GM18526 (cell line): ENCODE data around the gene CHCHD6.

Experiments
- POLR2A ChIP-seq: IDR thresholded peaks from 3 replicates; pipeline ENCODE4 v1.6.1; 2011; ENCODE audit not compliant: insufficient read length; ENCODE audit errors: extremely low read depth

Gene CHCHD6

GRCh38 chr3:126980266-126980811, 276.3 kb downstream of the CHCHD6 start:
- TF ChIP-seq POLR2A, result no peak

DNA sequence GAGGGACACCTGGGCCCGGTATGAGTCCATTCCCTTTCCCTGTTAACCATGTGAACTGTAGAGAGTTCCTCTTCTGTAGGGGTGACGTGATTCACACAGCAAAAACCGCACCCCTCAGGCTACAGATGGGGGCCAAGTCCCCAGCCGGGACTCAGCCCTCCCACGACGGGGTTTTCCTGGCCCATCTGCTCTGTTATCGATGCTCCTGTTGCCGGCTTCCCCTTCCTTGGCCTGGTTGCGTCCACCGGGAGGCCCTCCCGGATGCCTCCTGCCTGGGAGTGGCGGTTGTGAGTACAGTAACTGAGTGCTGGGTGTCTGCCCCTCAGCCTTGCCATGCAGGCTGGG, 278.1 kb downstream of the CHCHD6 start:
- TF ChIP-seq POLR2A, result no peak

GRCh38 chr3:126982471-126983175, 278.6 kb downstream of the CHCHD6 start, which contains the start of gene PLXNA1:
TSS of gene PLXNA1 (plus strand) at chr3:126983115. CDS start at chr3:126988594, 5,479 bp downstream.
- peak; percentile 37 for TF ChIP-seq POLR2A

GRCh38 chr3:126983276-126983652, 279.2 kb downstream of the CHCHD6 start:
- no peak for TF ChIP-seq POLR2A

DNA sequence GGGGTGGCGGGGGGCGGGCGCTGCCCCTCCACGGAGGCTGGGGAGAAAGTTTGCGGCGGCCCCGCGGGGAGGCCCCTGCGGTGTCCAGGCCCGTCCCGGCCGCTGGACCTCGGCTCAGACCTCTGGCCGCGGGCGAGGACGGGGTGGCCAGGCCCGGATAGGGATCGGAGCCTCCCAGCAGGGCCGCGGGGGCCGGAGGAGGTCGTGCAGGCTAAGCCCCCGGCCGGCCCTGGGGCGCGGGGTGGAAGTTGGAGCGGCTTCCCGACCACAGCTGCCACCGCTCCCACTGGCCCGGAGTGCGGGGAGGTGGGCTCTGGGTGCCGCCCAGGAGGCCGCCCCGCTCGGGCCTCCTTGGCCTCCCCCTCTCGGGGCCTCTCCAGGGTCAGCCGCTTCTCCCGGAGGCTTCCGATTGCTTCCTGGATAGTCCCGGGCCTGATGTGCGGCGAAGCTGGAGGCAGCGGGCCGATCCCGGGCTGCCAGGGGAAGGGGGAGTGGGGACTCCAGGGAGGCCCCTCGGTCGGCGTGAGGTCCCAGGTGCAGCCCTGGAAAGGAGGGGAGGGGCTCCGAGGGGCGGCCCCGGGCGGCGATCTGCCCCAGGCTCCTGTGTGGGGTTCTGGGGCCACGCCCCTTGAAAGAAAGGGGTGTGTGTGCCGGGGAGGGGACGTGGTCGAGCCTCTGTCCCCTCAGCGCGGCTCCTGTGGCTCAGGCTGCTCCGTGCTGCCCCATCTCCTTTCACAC, 279.8 kb downstream of the CHCHD6 start:
- TF ChIP-seq POLR2A, result no peak

DNA sequence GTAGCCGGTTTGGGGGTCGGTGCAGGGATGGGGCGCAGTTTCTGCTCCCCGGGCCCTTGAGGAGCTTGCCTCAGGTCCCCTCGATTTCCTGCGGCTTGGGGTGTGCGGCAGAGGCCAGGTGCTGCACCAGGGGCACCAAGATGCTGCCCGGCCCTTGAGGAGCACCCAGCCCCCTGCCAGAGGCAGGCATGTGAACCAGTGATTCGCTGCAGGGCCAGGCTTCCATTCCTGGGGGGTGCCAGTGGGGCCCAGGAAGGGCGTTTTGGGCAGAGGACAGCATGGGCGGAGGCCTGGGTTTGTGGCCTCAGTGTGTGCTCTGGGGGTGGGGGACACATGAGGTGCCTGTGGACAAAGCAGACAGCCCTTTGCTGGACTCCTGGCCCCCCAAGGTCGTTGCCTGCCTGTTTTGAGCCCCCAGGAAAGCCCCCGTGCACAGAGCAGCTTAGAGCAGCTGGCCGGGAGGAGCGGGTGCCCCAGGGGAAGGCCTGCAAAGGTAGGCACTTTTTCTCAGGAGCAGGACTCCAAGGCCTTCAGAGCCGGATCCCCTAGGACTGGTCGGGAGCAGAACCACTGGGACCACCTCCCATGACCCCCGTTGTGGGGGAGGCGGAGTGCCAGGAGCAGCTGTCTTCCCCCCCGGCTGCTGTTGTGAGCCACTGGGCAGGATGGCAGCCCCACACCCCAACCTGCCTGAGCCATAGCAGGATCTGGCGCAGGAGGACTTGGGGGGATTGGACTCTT, 280.5 kb downstream of the CHCHD6 start:
- no peak for TF ChIP-seq POLR2A

- TF ChIP-seq POLR2A, result no peak
These were observed 281.3 kb downstream of the CHCHD6 start for GRCh38 chr3:126985132-126985985.

DNA sequence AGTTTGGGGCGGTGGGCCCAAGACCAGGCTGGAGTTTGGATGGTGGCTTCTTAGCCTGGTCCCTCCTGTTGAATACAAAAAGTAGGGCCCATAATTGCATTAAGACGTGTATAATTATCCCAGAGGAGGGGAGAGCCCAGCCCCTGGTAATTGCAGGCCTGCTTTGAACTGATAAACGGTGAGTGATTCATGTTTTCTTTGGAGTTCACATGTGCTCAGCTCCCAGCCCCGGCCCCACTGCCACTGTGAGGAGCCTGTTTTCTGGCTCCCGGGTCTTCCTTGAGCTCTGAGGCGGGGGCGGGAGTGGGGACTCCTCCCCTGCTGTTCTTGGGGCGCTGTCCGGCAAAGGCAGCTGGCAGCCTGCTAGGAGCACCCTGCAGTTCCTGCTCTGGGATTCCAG, 282.0 kb downstream of the CHCHD6 start:
- no peak for TF ChIP-seq POLR2A

- no peak for TF ChIP-seq POLR2A
These were observed 283.1 kb downstream of the CHCHD6 start for GRCh38 chr3:126987129-126987528.

GRCh38 chr3:126987596-126987995, 283.6 kb downstream of the CHCHD6 start:
- no peak for TF ChIP-seq POLR2A

- no peak for TF ChIP-seq POLR2A
These were observed 284.5 kb downstream of the CHCHD6 start for GRCh38 chr3:126988451-126989021.

DNA sequence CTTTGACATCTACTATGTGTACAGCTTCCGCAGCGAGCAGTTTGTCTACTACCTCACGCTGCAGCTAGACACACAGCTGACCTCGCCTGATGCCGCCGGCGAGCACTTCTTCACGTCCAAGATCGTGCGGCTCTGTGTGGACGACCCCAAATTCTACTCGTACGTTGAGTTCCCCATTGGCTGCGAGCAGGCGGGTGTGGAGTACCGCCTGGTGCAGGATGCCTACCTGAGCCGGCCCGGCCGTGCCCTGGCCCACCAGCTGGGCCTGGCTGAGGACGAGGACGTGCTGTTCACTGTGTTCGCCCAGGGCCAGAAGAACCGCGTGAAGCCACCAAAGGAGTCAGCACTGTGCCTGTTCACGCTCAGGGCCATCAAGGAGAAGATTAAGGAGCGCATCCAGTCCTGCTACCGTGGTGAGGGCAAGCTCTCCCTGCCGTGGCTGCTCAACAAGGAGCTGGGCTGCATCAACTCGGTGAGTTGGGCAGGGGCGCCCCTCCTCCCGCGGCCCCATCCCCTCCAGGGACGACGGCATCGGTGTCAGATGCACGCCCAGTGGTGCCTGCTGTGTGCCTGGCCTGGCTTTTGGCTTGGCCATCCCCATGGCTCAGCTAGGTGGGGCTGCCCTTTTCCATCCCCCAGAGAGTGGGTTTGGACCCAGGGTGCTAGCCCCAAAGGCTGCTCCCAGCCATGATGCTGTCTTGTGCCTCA, 285.4 kb downstream of the CHCHD6 start:
- TF ChIP-seq POLR2A, result no peak

- TF ChIP-seq POLR2A, result no peak
These were observed 286.1 kb downstream of the CHCHD6 start for GRCh38 chr3:126990024-126990700.
